Endodermal cell (in vitro differentiated cells): ENCODE data around the gene RETSAT. TPM values are rescaled to one million over a fixed set of nuclear protein-coding genes. Genes with fewer than 3 reads are reported as not detected.
"Not testable (repeated sequence)": the region's sequence is repeated elsewhere in the genome, so short reads cannot be mapped to it uniquely, and the experiment has no call there.

Experiments used
- DNase-seq: peaks from one replicate; pipeline ENCODE4 v3.0.0-alpha.2; 2017
- H3K27ac ChIP-seq: 2 replicates; pipeline ENCODE4 v1.5.1; 2013; ENCODE audit warnings: mild to moderate bottlenecking, low read depth, low read length, moderate library complexity
- H3K27me3 ChIP-seq: 2 replicates; pipeline ENCODE4 v1.6.1; 2013; ENCODE audit warnings: mild to moderate bottlenecking, low read length, moderate library complexity; ENCODE audit not compliant: insufficient read depth, control insufficient read depth, poor library complexity, severe bottlenecking
- H3K36me3 ChIP-seq: 2 replicates; pipeline ENCODE4 v1.7.0; 2013; ENCODE audit warnings: mild to moderate bottlenecking, low read length, moderate library complexity; ENCODE audit not compliant: control insufficient read depth, insufficient read depth
- H3K4me1 ChIP-seq: one replicate; pipeline ENCODE4 v1.7.0; 2013; ENCODE audit warnings: low read length; ENCODE audit not compliant: control insufficient read depth, insufficient read depth
- H3K4me3 ChIP-seq: 2 replicates; pipeline ENCODE4 v1.5.1; 2013; ENCODE audit warnings: mild to moderate bottlenecking, low read length, moderate library complexity
- H3K9ac ChIP-seq: 2 replicates; pipeline ENCODE4 v1.6.1; 2013; ENCODE audit warnings: mild to moderate bottlenecking, low read length, moderate library complexity; ENCODE audit not compliant: poor library complexity, severe bottlenecking; ENCODE audit errors: extremely low read depth
- H3K9me3 ChIP-seq: 2 replicates; pipeline ENCODE4 v1.6.1; 2013; ENCODE audit warnings: mild to moderate bottlenecking, low read length, moderate library complexity; ENCODE audit not compliant: control insufficient read depth
- H3K27ac Mint-ChIP-seq: 2 replicates; pipeline ENCODE4 v1.8.0; 2020; ENCODE audit warnings: mixed read lengths
- H3K27me3 Mint-ChIP-seq: 2 replicates; pipeline ENCODE4 v1.8.0; 2021; ENCODE audit warnings: mild to moderate bottlenecking, mixed read lengths; ENCODE audit not compliant: insufficient read depth
- H3K36me3 Mint-ChIP-seq: 2 replicates; pipeline ENCODE4 v1.8.0; 2020; ENCODE audit warnings: low read depth, mixed read lengths
- H3K4me1 Mint-ChIP-seq: 2 replicates; pipeline ENCODE4 v1.8.0; 2020; ENCODE audit warnings: mixed read lengths
- H3K4me3 Mint-ChIP-seq: 2 replicates; pipeline ENCODE4 v1.8.0; 2020; ENCODE audit warnings: mild to moderate bottlenecking, moderate library complexity, mixed read lengths
- H3K9me3 Mint-ChIP-seq: 2 replicates; pipeline ENCODE4 v1.8.0; 2020; ENCODE audit warnings: mild to moderate bottlenecking, mixed read lengths
- WGBS, 2 experiments: methylation state at CpG; one replicate each; pipeline versions ENCODE4 v1.1.5 to v1.1.7; 2013; ENCODE audit warnings: missing lambda C conversion rate in 2 of 2, mixed read lengths in 1 of 2; ENCODE audit not compliant: insufficient coverage in 1 of 2, insufficient read length in 1 of 2; 5-methylcytosine and 5-hydroxymethylcytosine counted together
- total RNA-seq, 2 donors: library from RNA; stranded (reverse); fragmentation: NEBNext Ultra II Directional in 1 of 2; extraction: Animal tissue kit (Norgen Biotek cat#: 25700) in 1 of 2; gene quantifications; 2 replicates in 1 of 2; 3 replicates in 1 of 2; pipeline ENCODE4 v1.2.1, GENCODE V29; 2021
- TF ChIP-seq, protein P1 (sequence below): fragments of 200-600 bp; sonication (generic); conservative IDR thresholded peaks from 2 replicates; pipeline ENCODE4 v1.5.0; 2021; ENCODE audit warnings: antibody characterized with exemption, mild to moderate bottlenecking

Gene RETSAT
- total RNA-seq, 2 donors from 2014 or later: 12.7 to 19.7 TPM

DNA sequence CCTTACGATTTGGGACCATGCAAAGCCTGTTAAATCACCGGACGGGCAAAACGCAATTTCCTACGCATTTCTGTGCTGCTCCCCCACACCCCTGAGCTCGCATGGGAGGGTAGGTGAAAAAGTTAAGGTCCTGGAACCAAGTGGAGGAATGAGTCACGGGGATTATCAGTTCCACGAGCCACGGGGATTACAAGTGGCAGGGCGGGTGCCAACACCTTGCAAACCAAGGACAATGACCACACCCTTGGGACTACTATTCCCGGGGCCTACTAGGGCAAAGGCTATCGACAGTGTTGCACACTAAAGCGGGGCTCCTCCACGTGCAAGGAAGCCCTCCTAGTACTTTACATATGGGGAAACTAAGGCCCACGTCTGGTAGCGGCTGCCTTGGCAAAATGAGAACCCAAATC is 447 bp downstream of the RETSAT start:
- 73 to 74% methylated on average over 16 of the region's 16 CpGs for WGBS, 2 experiments
- no peak for DNase-seq
- H3K27me3 Mint-ChIP-seq: peaks cover 2% of the 10 kb centered on the region
- H3K36me3 Mint-ChIP-seq: peaks cover 23% of the 10 kb centered on the region
- H3K9me3 ChIP-seq: no peaks in the 10 kb centered on the region
- no peaks in the 10 kb centered on the region for H3K27me3 ChIP-seq
- peaks cover 38% of the 10 kb centered on the region for H3K36me3 ChIP-seq
- peak overlapping the region; percentile 90 for H3K4me3 Mint-ChIP-seq
- H3K27ac ChIP-seq: no peak overlapping the region
- TF ChIP-seq, protein P1, sequence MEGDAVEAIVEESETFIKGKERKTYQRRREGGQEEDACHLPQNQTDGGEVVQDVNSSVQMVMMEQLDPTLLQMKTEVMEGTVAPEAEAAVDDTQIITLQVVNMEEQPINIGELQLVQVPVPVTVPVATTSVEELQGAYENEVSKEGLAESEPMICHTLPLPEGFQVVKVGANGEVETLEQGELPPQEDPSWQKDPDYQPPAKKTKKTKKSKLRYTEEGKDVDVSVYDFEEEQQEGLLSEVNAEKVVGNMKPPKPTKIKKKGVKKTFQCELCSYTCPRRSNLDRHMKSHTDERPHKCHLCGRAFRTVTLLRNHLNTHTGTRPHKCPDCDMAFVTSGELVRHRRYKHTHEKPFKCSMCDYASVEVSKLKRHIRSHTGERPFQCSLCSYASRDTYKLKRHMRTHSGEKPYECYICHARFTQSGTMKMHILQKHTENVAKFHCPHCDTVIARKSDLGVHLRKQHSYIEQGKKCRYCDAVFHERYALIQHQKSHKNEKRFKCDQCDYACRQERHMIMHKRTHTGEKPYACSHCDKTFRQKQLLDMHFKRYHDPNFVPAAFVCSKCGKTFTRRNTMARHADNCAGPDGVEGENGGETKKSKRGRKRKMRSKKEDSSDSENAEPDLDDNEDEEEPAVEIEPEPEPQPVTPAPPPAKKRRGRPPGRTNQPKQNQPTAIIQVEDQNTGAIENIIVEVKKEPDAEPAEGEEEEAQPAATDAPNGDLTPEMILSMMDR: no peak
- peak overlapping the region; percentile 69 for H3K9ac ChIP-seq
- H3K4me1 ChIP-seq: peaks cover 8% of the 10 kb centered on the region
- peaks cover 21% of the 10 kb centered on the region for H3K4me1 Mint-ChIP-seq
- H3K9me3 Mint-ChIP-seq: no peaks in the 10 kb centered on the region
- H3K4me3 ChIP-seq: peak overlapping the region; percentile 92
- H3K27ac Mint-ChIP-seq: peak overlapping the region; percentile 81

DNA sequence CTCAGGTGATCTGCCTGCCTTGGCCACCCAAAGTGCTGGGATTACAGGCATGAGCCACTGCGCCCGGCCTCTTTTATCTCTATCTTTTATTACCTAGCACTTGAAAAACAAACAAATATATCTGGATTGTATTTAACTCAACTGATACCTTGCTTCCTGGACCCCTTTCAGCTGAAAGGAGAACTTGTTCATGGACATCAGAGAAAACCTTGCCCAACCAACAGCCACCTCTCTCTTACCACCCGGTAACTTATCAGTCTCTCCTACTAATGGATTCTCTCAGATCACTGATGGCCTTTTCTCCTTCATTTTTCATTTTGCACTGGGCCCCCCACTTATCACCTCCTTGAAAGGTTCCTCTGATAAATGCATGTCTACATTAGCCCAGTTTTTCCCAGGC is 6.7 kb downstream of the RETSAT start:
- H3K9me3 Mint-ChIP-seq: no peaks in the 10 kb centered on the region
- no peak overlapping the region for H3K27ac Mint-ChIP-seq
- WGBS, 2 experiments: 91 to 95% methylated on average over 2 to 3 of the region's 3 CpGs
- no peak for DNase-seq
- Histone ChIP-seq H3K9me3 (no peaks in the 10 kb centered on the region), H3K4me3 (no peak overlapping the region), H3K27ac (no peak overlapping the region), H3K9ac (no peak overlapping the region), H3K36me3 (peaks cover 27% of the 10 kb centered on the region), H3K4me1 (no peaks in the 10 kb centered on the region), H3K27me3 (no peaks in the 10 kb centered on the region)
- H3K27me3 Mint-ChIP-seq: no peaks in the 10 kb centered on the region
- TF ChIP-seq, protein P1: no peak
- no peak overlapping the region for H3K4me3 Mint-ChIP-seq
- H3K4me1 Mint-ChIP-seq: no peaks in the 10 kb centered on the region
- peaks cover 47% of the 10 kb centered on the region for H3K36me3 Mint-ChIP-seq

DNA sequence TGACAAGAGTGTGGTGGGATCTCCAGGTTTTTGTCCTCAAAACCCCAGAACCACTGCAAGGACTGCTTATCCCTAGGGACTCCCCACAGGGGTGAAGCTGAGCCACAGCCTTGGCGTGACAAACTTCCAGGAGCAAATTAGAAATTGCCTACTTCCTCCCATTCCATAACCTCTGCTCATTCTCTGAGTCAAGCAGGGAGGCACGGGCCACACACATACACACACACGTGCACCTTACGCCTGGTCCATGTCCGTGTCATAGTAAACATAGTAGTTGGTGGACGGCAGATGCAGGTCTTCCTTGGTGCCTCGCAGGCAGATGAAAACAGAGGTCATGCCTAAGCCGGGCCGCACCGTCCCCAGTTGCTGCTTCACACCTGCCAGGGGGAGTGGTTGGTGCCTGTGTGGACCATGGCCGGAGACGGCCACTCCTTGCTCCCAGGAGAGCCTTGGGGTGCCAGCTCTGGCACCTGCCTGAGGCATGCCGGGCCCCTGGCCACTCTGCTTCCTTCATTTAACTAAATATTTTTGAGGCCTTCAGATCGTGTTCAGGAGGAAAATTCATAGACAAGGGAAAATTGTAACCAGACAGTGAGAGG is 9.9 kb downstream of the RETSAT start:
- 88 to 92% methylated on average over 5 to 14 of the region's 14 CpGs for WGBS, 2 experiments
- no peaks in the 10 kb centered on the region for H3K27me3 Mint-ChIP-seq
- Histone ChIP-seq H3K4me1 (no peaks in the 10 kb centered on the region), H3K9me3 (no peaks in the 10 kb centered on the region), H3K27me3 (no peaks in the 10 kb centered on the region), H3K36me3 (peaks cover 8% of the 10 kb centered on the region), H3K4me3 (no peak overlapping the region), H3K9ac (no peak overlapping the region), H3K27ac (no peak overlapping the region)
- no peak for DNase-seq
- H3K4me3 Mint-ChIP-seq: no peak overlapping the region
- no peaks in the 10 kb centered on the region for H3K9me3 Mint-ChIP-seq
- TF ChIP-seq, protein P1: no peak
- peaks cover 32% of the 10 kb centered on the region for H3K36me3 Mint-ChIP-seq
- H3K27ac Mint-ChIP-seq: peak overlapping the region; percentile 7
- peaks cover 2% of the 10 kb centered on the region for H3K4me1 Mint-ChIP-seq

DNA sequence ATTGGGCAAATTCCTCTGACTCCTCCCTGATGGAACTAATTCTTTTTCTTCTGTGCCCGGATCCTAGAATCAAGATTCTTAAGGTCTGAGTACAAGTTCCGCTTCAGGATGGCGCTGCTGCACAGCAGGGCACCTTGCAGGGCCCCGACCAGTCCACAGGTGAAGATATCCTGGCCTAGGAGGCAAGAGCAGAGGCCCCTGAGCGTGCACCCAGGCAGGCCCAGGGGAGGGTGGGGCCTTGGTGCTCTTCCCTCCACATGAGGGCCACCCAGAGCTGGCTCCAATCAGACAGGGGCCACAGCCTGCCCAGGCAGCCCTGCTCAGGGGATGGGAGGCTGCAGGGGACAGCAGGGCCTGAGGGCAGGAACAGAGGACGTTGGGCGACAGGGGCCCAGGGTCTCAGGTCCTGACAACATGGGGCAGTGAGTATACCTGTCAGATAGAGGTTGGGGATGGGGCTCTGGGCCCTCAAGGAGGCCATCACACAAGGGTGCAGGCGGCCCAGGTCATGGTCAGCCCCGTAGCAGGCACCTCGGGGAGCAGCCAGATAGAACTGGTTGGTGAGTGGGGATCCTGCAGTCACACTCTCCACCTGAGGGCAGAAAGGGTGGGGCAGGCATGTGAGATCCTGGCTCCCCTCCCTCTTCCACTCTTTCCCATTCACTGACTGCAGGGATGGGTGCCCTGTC is 11.0 kb downstream of the RETSAT start:
- not testable (repeated sequence) for DNase-seq, H3K27me3 Mint-ChIP-seq
- 96 to 100% methylated on average over 6 to 10 of the region's 10 CpGs for WGBS, 2 experiments

More for the DNA sequence above, 11.0 kb downstream of the RETSAT start:
- H3K27ac ChIP-seq, H3K4me1 Mint-ChIP-seq, H3K27ac Mint-ChIP-seq, H3K36me3 ChIP-seq, H3K9me3 ChIP-seq, H3K4me3 Mint-ChIP-seq, H3K4me3 ChIP-seq, H3K27me3 ChIP-seq, H3K4me1 ChIP-seq, H3K9me3 Mint-ChIP-seq, H3K9ac ChIP-seq: not testable (repeated sequence)
- peaks cover 26% of the 10 kb centered on the region for H3K36me3 Mint-ChIP-seq
